ENCODE results near the gene RNF20.
"Not testable (repeated sequence)": the region's sequence is repeated elsewhere in the genome, so short reads cannot be mapped to it uniquely, and the experiment has no call there.

RNF20 gene

GRCh38 chr9:101587332-101588043, 53.8 kb downstream of the RNF20 start:
- no peak overlapping the region for H3K4me3 ChIP-seq (ENCODE audit: low read depth, low read length)
- no peak overlapping the region for H3K27ac ChIP-seq (ENCODE audit: low read depth, low read length)
- no peaks in the 10 kb centered on the region for H3K9me3 ChIP-seq (ENCODE audit: control insufficient read depth, insufficient read depth, low read length)

GRCh38 chr9:101590074-101590473, 56.4 kb downstream of the RNF20 start:
- not testable (repeated sequence) for H3K9ac ChIP-seq (ENCODE audit: low read depth, low read length); H3K27me3 ChIP-seq (ENCODE audit: control insufficient read depth, insufficient read depth, low read length); H3K4me3 ChIP-seq (ENCODE audit: low read depth, low read length); H3K36me3 ChIP-seq (ENCODE audit: control insufficient read depth, insufficient read depth, low read length); H3K4me1 ChIP-seq (ENCODE audit: control insufficient read depth, insufficient read depth, low read length); H3K9me3 ChIP-seq (ENCODE audit: control insufficient read depth, insufficient read depth, low read length); H3K27ac ChIP-seq (ENCODE audit: low read depth, low read length)

More at GRCh38 chr9:101587332-101588043, 53.8 kb downstream of the RNF20 start:
- peaks cover 16% of the 10 kb centered on the region for H3K4me1 ChIP-seq (ENCODE audit: control insufficient read depth, insufficient read depth, low read length)
- H3K9ac ChIP-seq (ENCODE audit: low read depth, low read length), result no peak overlapping the region
- H3K27me3 ChIP-seq (ENCODE audit: control insufficient read depth, insufficient read depth, low read length), result no peaks in the 10 kb centered on the region
- no peaks in the 10 kb centered on the region for H3K36me3 ChIP-seq (ENCODE audit: control insufficient read depth, insufficient read depth, low read length)

DNA sequence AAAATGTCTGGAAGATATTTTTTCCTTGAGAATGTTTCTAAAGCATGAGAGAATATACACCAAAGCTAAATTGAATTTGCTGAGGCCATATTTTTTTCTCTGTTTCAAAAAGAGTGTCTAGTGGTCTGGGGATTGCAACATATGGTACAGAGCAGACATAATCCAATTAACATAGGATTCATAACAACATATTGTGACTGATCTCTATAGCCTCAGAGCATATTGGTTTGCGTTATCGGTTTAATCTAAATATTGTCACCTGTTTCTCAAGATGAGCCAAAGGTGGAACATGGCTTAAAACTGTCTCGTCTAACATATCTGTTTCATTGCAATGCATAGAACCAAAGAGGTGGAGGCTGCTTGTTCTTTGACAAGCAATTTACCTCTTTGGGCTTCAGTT, 57.2 kb downstream of the RNF20 start:
- no peaks in the 10 kb centered on the region for H3K27me3 ChIP-seq (ENCODE audit: control insufficient read depth, insufficient read depth, low read length)
- no peak overlapping the region for H3K9ac ChIP-seq (ENCODE audit: low read depth, low read length)
- no peak overlapping the region for H3K27ac ChIP-seq (ENCODE audit: low read depth, low read length)
- no peaks in the 10 kb centered on the region for H3K4me1 ChIP-seq (ENCODE audit: control insufficient read depth, insufficient read depth, low read length)
- no peaks in the 10 kb centered on the region for H3K36me3 ChIP-seq (ENCODE audit: control insufficient read depth, insufficient read depth, low read length)
- H3K9me3 ChIP-seq (ENCODE audit: control insufficient read depth, insufficient read depth, low read length), result no peaks in the 10 kb centered on the region
- no peak overlapping the region for H3K4me3 ChIP-seq (ENCODE audit: low read depth, low read length)

- H3K4me3 ChIP-seq (ENCODE audit: low read depth, low read length), result no peak overlapping the region
- no peaks in the 10 kb centered on the region for H3K4me1 ChIP-seq (ENCODE audit: control insufficient read depth, insufficient read depth, low read length)
- no peak overlapping the region for H3K9ac ChIP-seq (ENCODE audit: low read depth, low read length)
- no peaks in the 10 kb centered on the region for H3K36me3 ChIP-seq (ENCODE audit: control insufficient read depth, insufficient read depth, low read length)
- no peak overlapping the region for H3K27ac ChIP-seq (ENCODE audit: low read depth, low read length)
- no peaks in the 10 kb centered on the region for H3K27me3 ChIP-seq (ENCODE audit: control insufficient read depth, insufficient read depth, low read length)
- H3K9me3 ChIP-seq (ENCODE audit: control insufficient read depth, insufficient read depth, low read length), result no peaks in the 10 kb centered on the region
Measured at GRCh38 chr9:101591787-101592446, 58.3 kb downstream of the RNF20 start.

GRCh38 chr9:101592788-101593187, 59.1 kb downstream of the RNF20 start:
- H3K36me3 ChIP-seq (ENCODE audit: control insufficient read depth, insufficient read depth, low read length), result no peaks in the 10 kb centered on the region
- no peaks in the 10 kb centered on the region for H3K9me3 ChIP-seq (ENCODE audit: control insufficient read depth, insufficient read depth, low read length)

GRCh38 chr9:101593345-101593744, 59.7 kb downstream of the RNF20 start:
- Histone ChIP-seq H3K9ac (ENCODE audit: low read depth, low read length) (no peak overlapping the region), H3K4me3 (ENCODE audit: low read depth, low read length) (no peak overlapping the region)

More at GRCh38 chr9:101592788-101593187, 59.1 kb downstream of the RNF20 start:
- no peaks in the 10 kb centered on the region for H3K27me3 ChIP-seq (ENCODE audit: control insufficient read depth, insufficient read depth, low read length)
- H3K9ac ChIP-seq (ENCODE audit: low read depth, low read length), result no peak overlapping the region
- H3K4me1 ChIP-seq (ENCODE audit: control insufficient read depth, insufficient read depth, low read length), result no peaks in the 10 kb centered on the region
- no peak overlapping the region for H3K4me3 ChIP-seq (ENCODE audit: low read depth, low read length)
- no peak overlapping the region for H3K27ac ChIP-seq (ENCODE audit: low read depth, low read length)

DNA sequence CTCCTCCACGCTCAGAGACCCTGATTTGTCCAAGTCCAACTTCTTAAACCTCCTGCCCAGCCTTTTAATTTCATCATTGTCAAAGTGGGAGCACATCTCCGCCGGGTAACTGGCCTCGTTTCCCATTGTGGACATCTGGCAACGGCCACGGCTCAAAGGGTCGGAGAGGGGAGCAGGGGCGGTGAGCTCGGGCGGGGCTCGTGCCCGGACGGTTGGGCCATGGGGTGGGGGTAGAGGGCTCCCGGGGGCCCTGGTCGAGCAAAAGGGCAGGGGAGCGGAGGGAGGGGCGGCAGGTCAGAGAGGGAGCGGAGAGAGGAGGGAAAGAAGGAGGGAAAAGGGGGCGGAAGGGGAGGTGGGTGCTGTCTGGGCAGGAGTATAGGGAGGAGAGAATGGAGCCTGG, 61.1 kb downstream of the RNF20 start, which contains the start of gene PPP3R2:
Gene PPP3R2, minus strand, starts transcription at position 174 of the 400 bp plus-strand sequence. Its CDS starts 48 bp downstream, at position 126.
- H3K4me3 ChIP-seq (ENCODE audit: low read depth, low read length), result no peak within 1 kb of the TSS
- no peaks in the 10 kb centered on the region for H3K27me3 ChIP-seq (ENCODE audit: control insufficient read depth, insufficient read depth, low read length)
- no peak within 1 kb of the TSS for H3K9ac ChIP-seq (ENCODE audit: low read depth, low read length)
- no peaks in the 10 kb centered on the region for H3K36me3 ChIP-seq (ENCODE audit: control insufficient read depth, insufficient read depth, low read length)
- no peaks in the 10 kb centered on the region for H3K9me3 ChIP-seq (ENCODE audit: control insufficient read depth, insufficient read depth, low read length)
- H3K27ac ChIP-seq (ENCODE audit: low read depth, low read length), result no peak within 1 kb of the TSS
- no peaks in the 10 kb centered on the region for H3K4me1 ChIP-seq (ENCODE audit: control insufficient read depth, insufficient read depth, low read length)

More at GRCh38 chr9:101593345-101593744, 59.7 kb downstream of the RNF20 start:
- no peaks in the 10 kb centered on the region for H3K9me3 ChIP-seq (ENCODE audit: control insufficient read depth, insufficient read depth, low read length)
- H3K27me3 ChIP-seq (ENCODE audit: control insufficient read depth, insufficient read depth, low read length), result no peaks in the 10 kb centered on the region
- H3K27ac ChIP-seq (ENCODE audit: low read depth, low read length), result no peak overlapping the region
- no peaks in the 10 kb centered on the region for H3K4me1 ChIP-seq (ENCODE audit: control insufficient read depth, insufficient read depth, low read length)
- no peaks in the 10 kb centered on the region for H3K36me3 ChIP-seq (ENCODE audit: control insufficient read depth, insufficient read depth, low read length)

- no peak overlapping the region for H3K4me3 ChIP-seq (ENCODE audit: low read depth, low read length)
- no peak overlapping the region for H3K9ac ChIP-seq (ENCODE audit: low read depth, low read length)
- H3K4me1 ChIP-seq (ENCODE audit: control insufficient read depth, insufficient read depth, low read length), result no peaks in the 10 kb centered on the region
- no peak overlapping the region for H3K27ac ChIP-seq (ENCODE audit: low read depth, low read length)
- no peaks in the 10 kb centered on the region for H3K9me3 ChIP-seq (ENCODE audit: control insufficient read depth, insufficient read depth, low read length)
- H3K27me3 ChIP-seq (ENCODE audit: control insufficient read depth, insufficient read depth, low read length), result no peaks in the 10 kb centered on the region
- no peaks in the 10 kb centered on the region for H3K36me3 ChIP-seq (ENCODE audit: control insufficient read depth, insufficient read depth, low read length)
Measured at GRCh38 chr9:101601904-101602765, 68.5 kb downstream of the RNF20 start.

GRCh38 chr9:101604296-101604695, 70.6 kb downstream of the RNF20 start:
- Histone ChIP-seq H3K9ac (ENCODE audit: low read depth, low read length) (no peak overlapping the region), H3K4me1 (ENCODE audit: control insufficient read depth, insufficient read depth, low read length) (no peaks in the 10 kb centered on the region), H3K27me3 (ENCODE audit: control insufficient read depth, insufficient read depth, low read length) (no peaks in the 10 kb centered on the region), H3K27ac (ENCODE audit: low read depth, low read length) (no peak overlapping the region), H3K4me3 (ENCODE audit: low read depth, low read length) (no peak overlapping the region), H3K36me3 (ENCODE audit: control insufficient read depth, insufficient read depth, low read length) (no peaks in the 10 kb centered on the region), H3K9me3 (ENCODE audit: control insufficient read depth, insufficient read depth, low read length) (no peaks in the 10 kb centered on the region)

DNA sequence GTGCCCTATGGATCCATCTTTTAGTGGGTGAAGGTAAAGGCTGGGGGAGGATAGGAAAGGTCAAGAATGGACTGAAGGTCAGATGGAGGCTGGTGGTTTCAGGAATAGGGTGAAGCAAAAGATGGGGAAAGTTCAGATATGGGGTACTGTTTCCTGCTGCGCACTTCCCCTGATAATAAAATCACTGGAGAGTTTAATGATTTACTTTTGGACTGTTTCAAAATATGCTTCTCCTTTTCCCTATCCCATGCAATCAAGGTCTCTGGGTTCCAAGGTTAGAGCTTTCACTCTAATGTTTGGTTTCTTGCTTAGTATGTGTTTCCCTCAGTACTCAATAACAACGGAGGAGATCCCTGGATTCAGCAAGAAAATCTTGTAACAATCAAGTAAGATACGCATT, 71.9 kb downstream of the RNF20 start:
- Histone ChIP-seq H3K36me3 (ENCODE audit: control insufficient read depth, insufficient read depth, low read length) (no peaks in the 10 kb centered on the region), H3K27ac (ENCODE audit: low read depth, low read length) (no peak overlapping the region), H3K9ac (ENCODE audit: low read depth, low read length) (no peak overlapping the region), H3K9me3 (ENCODE audit: control insufficient read depth, insufficient read depth, low read length) (no peaks in the 10 kb centered on the region), H3K4me1 (ENCODE audit: control insufficient read depth, insufficient read depth, low read length) (no peaks in the 10 kb centered on the region), H3K27me3 (ENCODE audit: control insufficient read depth, insufficient read depth, low read length) (no peaks in the 10 kb centered on the region), H3K4me3 (ENCODE audit: low read depth, low read length) (no peak overlapping the region)

All from HUES48 (cell line).